Parathyroid adenoma (tissue), 2 donors: ENCODE results near the gene RABL6.
"Not testable (repeated sequence)": the region's sequence is repeated elsewhere in the genome, so short reads cannot be mapped to it uniquely, and the experiment has no call there.

Experiments used
- H2AFZ ChIP-seq: fragments of 300-600 bp; sonication (generic); one replicate; pipeline ENCODE4 v1.7.0; 2017; ENCODE audit warnings: antibody characterized with exemption, mild to moderate bottlenecking
- H3K27ac ChIP-seq: fragments of 300-600 bp; sonication (generic); one replicate; pipeline ENCODE4 v1.7.0; 2017
- H3K27me3 ChIP-seq: fragments of 300-600 bp; sonication (generic); one replicate; pipeline ENCODE4 v1.7.0; 2017; ENCODE audit warnings: low read length; ENCODE audit not compliant: control insufficient read depth, insufficient read depth
- H3K36me3 ChIP-seq: fragments of 300-600 bp; sonication (generic); one replicate; pipeline ENCODE4 v1.7.0; 2017; ENCODE audit warnings: low read length; ENCODE audit not compliant: control insufficient read depth, insufficient read depth
- H3K4me1 ChIP-seq: fragments of 300-600 bp; sonication (generic); one replicate; pipeline ENCODE4 v1.7.0; 2017; ENCODE audit warnings: control low read depth
- H3K4me2 ChIP-seq: fragments of 300-600 bp; sonication (generic); one replicate; pipeline ENCODE4 v1.7.0; 2017; ENCODE audit warnings: low read length
- H3K4me3 ChIP-seq: fragments of 300-600 bp; sonication (generic); one replicate; pipeline ENCODE4 v1.7.0; 2017; ENCODE audit warnings: low read depth, low read length
- H3K79me2 ChIP-seq: fragments of 300-600 bp; sonication (generic); one replicate; pipeline ENCODE4 v1.7.0; 2017; ENCODE audit warnings: control low read depth
- H3K9ac ChIP-seq: fragments of 300-600 bp; sonication (generic); one replicate; pipeline ENCODE4 v1.7.0; 2017; ENCODE audit warnings: mild to moderate bottlenecking
- H3K9me3 ChIP-seq: fragments of 300-600 bp; sonication (generic); one replicate; pipeline ENCODE4 v1.7.0; 2017; ENCODE audit warnings: low read length; ENCODE audit not compliant: control insufficient read depth
- TF ChIP-seq, protein P1 (sequence below): fragments of 300-600 bp; sonication (generic); IDR thresholded peaks from one replicate; pipeline ENCODE4 v1.7.0; 2017; ENCODE audit warnings: antibody characterized with exemption, mild to moderate bottlenecking
- donor health status: primary hyperparathyroidism.

Gene RABL6

DNA sequence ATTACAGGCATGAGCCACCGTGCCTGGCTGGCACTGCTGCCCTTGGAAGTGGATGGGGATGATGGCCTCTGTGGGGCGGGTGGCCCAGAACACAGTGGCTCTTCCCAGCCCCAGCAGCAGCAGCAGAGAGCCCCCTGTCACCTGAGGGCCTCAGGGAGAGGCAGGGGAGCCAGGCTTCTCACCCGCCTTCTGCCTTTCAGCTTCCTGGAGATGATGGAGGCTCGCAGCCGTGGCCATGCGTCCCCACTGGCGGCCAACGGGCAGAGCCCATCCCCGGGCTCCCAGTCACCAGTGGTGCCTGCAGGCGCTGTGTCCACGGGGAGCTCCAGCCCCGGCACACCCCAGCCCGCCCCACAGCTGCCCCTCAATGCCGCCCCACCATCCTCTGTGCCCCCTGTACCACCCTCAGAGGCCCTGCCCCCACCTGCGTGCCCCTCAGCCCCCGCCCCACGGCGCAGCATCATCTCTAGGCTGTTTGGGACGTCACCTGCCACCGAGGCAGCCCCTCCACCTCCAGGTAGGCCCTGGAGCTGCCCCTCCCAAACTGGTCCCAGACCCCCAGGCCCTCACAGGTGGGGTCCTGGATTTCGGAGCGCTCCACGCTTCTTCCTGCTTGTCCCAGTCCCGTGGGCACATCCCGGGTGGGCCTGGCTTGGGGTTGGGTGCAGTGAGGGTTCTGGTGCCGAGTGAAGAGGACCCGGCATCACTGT, 29.6 kb downstream of the RABL6 start:
- H3K4me1 ChIP-seq, result peaks cover 2% of the 10 kb centered on the region
- H3K79me2 ChIP-seq, result no peaks in the 10 kb centered on the region
- no peak overlapping the region for H2AFZ ChIP-seq
- no peak overlapping the region for H3K4me3 ChIP-seq
- H3K36me3 ChIP-seq, result no peaks in the 10 kb centered on the region
- H3K4me2 ChIP-seq, result no peak overlapping the region
- TF ChIP-seq, protein P1, sequence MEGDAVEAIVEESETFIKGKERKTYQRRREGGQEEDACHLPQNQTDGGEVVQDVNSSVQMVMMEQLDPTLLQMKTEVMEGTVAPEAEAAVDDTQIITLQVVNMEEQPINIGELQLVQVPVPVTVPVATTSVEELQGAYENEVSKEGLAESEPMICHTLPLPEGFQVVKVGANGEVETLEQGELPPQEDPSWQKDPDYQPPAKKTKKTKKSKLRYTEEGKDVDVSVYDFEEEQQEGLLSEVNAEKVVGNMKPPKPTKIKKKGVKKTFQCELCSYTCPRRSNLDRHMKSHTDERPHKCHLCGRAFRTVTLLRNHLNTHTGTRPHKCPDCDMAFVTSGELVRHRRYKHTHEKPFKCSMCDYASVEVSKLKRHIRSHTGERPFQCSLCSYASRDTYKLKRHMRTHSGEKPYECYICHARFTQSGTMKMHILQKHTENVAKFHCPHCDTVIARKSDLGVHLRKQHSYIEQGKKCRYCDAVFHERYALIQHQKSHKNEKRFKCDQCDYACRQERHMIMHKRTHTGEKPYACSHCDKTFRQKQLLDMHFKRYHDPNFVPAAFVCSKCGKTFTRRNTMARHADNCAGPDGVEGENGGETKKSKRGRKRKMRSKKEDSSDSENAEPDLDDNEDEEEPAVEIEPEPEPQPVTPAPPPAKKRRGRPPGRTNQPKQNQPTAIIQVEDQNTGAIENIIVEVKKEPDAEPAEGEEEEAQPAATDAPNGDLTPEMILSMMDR, result no peak
- H3K27me3 ChIP-seq, result no peaks in the 10 kb centered on the region
- no peaks in the 10 kb centered on the region for H3K9me3 ChIP-seq
- H3K9ac ChIP-seq, result no peak overlapping the region
- H3K27ac ChIP-seq, result no peak overlapping the region

DNA sequence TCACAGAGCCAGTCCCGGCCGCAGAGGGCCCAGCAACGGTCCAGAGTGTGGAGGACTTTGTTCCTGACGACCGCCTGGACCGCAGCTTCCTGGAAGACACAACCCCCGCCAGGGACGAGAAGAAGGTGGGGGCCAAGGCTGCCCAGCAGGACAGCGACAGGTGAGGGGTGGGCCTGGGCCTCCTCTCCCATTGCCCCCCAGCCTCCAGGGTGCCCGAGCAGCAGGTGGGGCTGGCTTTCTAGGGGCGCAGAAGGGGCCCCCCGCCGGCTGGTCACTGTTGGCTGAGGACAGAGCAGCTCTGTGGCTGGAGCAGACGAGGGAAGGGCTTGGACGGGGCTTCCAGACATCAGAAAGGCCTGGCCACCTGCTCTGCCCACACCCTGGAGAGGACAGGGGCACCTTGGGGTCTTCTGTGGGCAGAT, 30.1 kb downstream of the RABL6 start:
- H2AFZ ChIP-seq, H3K36me3 ChIP-seq, H3K79me2 ChIP-seq, H3K4me2 ChIP-seq, H3K27ac ChIP-seq, H3K27me3 ChIP-seq, H3K4me1 ChIP-seq, H3K4me3 ChIP-seq, H3K9ac ChIP-seq, H3K9me3 ChIP-seq: not testable (repeated sequence)

DNA sequence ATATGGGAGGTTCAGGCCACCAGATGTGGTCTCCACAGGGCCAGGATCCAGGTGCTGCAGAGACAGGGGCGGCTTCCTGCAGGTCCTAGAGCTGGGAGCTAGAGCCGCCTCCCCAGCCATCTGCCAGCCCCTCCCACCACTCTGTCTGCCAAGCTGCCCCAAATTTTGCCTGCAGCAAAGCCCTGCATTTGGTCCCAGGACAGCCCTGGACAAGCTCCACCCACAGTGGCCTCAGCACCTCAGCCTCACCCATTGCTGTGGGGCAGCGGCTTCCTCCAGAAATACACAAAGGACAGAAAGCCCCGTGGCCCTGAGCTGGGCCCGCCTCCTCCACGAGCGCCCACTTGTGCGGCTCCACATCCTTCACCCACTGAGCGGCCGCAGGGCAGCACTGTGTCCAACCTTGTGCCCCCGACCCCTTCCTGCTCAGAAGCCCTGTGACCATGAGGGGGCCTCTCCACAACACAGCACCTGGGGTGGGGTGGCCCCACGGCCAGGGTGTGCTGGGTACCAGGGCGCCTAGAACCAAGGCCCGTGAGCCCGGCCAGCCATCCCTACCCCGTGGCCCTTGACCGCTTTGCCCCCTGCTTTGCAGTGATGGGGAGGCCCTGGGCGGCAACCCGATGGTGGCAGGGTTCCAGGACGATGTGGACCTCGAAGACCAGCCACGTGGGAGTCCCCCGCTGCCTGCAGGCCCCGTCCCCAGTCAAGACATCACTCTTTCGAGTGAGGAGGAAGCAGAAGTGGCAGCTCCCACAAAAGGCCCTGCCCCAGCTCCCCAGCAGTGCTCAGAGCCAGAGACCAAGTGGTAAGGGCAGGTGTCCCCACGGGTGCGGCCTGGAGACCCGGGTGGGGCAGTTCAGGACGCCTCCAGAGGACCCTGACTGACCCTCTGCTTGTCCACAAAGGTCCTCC, 30.8 kb downstream of the RABL6 start:
- Histone ChIP-seq H3K9me3 (no peaks in the 10 kb centered on the region), H3K27me3 (no peaks in the 10 kb centered on the region), H3K9ac (no peak overlapping the region), H3K4me2 (no peak overlapping the region), H3K4me1 (peaks cover 2% of the 10 kb centered on the region), H3K4me3 (no peak overlapping the region), H3K27ac (no peak overlapping the region), H3K79me2 (no peaks in the 10 kb centered on the region), H3K36me3 (no peaks in the 10 kb centered on the region), H2AFZ (no peak overlapping the region)
- TF ChIP-seq, protein P1, result no peak

DNA sequence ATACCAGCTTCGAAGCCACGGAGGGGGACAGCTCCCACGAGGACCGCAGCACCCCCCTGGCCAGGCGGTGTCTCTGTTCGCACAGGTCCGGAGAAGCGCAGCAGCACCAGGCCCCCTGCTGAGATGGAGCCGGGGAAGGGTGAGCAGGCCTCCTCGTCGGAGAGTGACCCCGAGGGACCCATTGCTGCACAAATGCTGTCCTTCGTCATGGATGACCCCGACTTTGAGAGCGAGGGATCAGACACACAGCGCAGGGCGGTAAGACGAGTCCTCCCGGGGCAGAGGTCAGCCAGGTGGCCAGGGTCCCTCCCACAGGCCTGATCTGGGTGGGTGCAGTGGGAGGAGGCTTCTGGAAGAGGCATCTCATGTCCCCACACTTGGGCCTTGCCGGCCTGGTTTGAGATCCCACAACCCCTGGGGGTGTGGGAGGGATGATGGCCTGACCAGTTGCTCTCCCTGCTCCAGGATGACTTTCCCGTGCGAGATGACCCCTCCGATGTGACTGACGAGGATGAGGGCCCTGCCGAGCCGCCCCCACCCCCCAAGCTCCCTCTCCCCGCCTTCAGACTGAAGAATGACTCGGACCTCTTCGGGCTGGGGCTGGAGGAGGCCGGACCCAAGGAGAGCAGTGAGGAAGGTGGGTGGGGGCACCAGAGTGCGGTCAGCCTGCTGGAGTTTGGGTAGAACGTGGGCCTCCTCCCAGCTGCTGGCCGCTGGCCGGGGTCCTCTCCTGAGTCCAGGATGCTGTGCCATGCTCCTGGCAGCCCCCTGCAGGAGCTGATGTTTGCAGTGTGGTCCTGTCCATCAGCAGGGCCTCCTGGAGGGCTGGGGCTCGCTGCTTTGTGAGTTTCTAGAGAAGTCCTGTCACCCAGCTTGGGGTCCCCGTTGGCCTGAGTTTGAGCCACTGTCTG, 31.7 kb downstream of the RABL6 start:
- H2AFZ ChIP-seq, result no peak overlapping the region
- H3K4me1 ChIP-seq, result peaks cover 2% of the 10 kb centered on the region
- TF ChIP-seq, protein P1, result no peak
- H3K79me2 ChIP-seq, result no peaks in the 10 kb centered on the region
- no peaks in the 10 kb centered on the region for H3K36me3 ChIP-seq
- no peak overlapping the region for H3K9ac ChIP-seq
- H3K9me3 ChIP-seq, result no peaks in the 10 kb centered on the region
- no peaks in the 10 kb centered on the region for H3K27me3 ChIP-seq
- H3K4me3 ChIP-seq, result no peak overlapping the region
- no peak overlapping the region for H3K4me2 ChIP-seq
- no peak overlapping the region for H3K27ac ChIP-seq
